Measurements from ENCODE around the gene COX6B1.

DNA sequence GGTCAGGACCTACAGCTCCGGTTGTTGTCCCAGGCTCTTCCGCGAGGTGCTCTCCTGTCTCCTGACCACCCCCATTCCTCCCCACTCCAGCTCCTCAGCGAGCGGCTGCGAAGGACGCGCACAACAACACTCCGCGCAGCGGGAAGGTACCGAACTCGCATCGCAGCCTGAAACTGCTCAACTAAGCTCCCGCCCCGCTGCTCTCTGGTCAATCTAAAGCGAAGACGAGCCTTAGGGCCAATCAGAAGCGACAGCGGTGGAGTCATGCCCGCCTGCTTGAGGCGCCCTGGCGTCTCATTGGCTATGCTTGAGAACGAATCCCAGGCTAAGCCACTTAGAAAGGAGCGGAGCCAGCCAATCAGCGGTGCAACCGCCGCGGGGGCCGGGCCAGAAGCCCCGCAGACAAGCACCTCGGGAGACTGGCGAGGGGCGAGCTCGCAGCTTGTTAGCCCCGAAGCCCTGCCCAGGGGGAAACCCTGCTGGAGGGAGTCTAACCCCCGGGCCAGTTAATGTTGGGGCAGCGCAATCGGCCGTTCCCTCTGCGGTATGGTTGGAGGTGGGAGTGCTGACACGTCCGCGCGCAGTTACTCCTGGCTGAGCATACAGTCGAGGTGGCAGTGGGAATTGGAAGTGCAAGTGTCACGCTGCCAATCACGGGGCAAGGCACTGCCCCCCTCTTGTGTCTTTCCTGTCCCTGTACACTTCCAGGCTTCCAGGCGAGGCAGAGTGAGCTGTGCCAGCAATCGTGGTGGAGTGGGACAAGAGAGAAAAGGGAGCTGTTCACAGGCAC, 54.3 kb downstream of the COX6B1 start:
- TF ChIP-seq CTCF (IDR thresholded peaks at IDR 0.05; ENCODE audit: low read depth, low read length) (no peak), MYC (IDR thresholded peaks at IDR 0.05; ENCODE audit: low read depth, low read length) (no peak)

Measured in NB4 (cell line).